HG03039 (cell line): ENCODE measurements around the gene ADORA2A.
"Not testable (repeated sequence)": the region's sequence is repeated elsewhere in the genome, so short reads cannot be mapped to it uniquely, and the experiment has no call there.

Experiments used
- ATAC-seq: cut with Tn5 transposase; IDR thresholded peaks from one replicate; pipeline ENCODE4 v1.9.1; 2021; ENCODE audit warnings: mild to moderate bottlenecking, moderate library complexity; ENCODE audit not compliant: unreplicated experiment

Gene ADORA2A

DNA sequence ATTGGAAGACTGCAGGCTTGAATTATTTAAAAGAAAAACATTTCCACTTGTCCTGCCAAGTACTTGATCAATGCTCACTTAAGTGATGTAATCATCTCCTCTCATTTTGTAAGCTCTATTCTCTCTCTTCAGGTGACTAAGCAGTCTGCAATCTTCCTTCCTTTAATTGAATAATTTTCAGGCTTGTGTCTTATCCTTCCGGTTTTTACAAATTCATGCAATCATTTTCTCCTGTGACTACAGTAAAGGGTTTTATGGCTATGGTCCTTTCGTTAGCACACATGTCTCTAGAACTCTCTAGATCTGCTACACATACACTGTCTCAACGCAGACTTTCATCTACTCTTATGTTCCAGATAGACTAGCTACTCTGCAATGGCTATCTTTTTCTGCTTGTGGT, 55.2 kb downstream of the ADORA2A start:
- no peak for ATAC-seq

DNA sequence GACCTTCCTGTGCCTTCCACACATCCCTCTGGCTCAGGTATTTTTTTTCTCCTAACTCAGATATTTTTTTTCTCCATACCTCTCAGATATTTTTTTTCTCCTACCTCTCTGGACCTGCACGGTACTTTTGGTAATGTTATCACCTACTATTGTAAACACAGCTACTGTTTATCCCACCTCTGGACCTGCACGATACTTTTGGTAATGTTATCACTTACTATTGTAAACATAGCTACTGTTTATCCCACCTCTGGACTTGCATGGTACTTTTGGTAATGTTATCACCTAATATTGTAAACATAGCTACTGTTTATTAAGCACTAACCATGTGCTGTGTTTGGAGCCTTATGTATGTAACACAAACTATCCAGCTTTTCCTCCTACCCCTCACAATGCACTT, 55.6 kb downstream of the ADORA2A start:
- ATAC-seq, result no peak

GRCh38 chr22:24483976-24484545, 56.7 kb downstream of the ADORA2A start:
- ATAC-seq, result no peak

- no peak for ATAC-seq
Measured at GRCh38 chr22:24485170-24485569, 57.8 kb downstream of the ADORA2A start.

GRCh38 chr22:24485608-24486007, 58.2 kb downstream of the ADORA2A start:
- no peak for ATAC-seq

GRCh38 chr22:24486501-24486921, 59.1 kb downstream of the ADORA2A start:
- ATAC-seq, result no peak

- no peak for ATAC-seq
Measured at GRCh38 chr22:24489011-24489410, 61.6 kb downstream of the ADORA2A start.

DNA sequence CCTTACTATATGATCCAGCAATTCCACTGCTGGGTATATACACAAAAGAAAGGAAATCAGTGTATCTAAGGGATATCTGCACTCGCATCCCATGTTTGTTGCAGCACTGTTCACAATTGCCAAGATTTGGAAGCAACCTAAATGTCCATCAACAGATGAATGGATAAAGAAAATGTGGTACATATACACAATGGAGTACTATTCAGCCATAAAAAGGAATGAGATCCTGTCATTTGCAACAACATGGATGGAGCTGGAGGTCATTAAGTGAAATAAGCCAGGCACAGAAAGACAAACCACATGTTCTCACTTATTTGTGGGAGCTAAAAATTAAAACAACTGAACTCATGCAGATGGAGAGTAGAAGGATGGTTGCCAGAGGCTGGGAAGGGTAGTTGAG, 62.0 kb downstream of the ADORA2A start:
- not testable (repeated sequence) for ATAC-seq
